GM06990 (cell line): ENCODE data around the gene BICC1.

Experiments used
- DNase-seq: peaks from one replicate; pipeline ENCODE4 v3.0.0-alpha.2; 2011; ENCODE audit not compliant: insufficient read length; ENCODE audit errors: extremely low read depth
- H3K27me3 ChIP-seq: replicated peaks from 2 replicates; pipeline ENCODE4 v1.6.0; 2011; ENCODE audit warnings: low read length; ENCODE audit not compliant: control insufficient read depth, insufficient read depth
- H3K36me3 ChIP-seq: 2 replicates; pipeline ENCODE4 v1.5.1; 2011; ENCODE audit warnings: low read length; ENCODE audit not compliant: control insufficient read depth, insufficient read depth
- H3K4me3 ChIP-seq: replicated peaks from 2 replicates; pipeline ENCODE4 v1.5.1; 2011; ENCODE audit warnings: low read depth, mild to moderate bottlenecking, control low read depth, low read length
- TF ChIP-seq, protein P1 (sequence below): IDR thresholded peaks from 2 replicates; pipeline ENCODE4 v1.5.1; 2011; ENCODE audit warnings: low read length, control low read depth, mild to moderate bottlenecking, inconsistent platforms; ENCODE audit not compliant: insufficient read depth, poor library complexity, severe bottlenecking

BICC1 gene

DNA sequence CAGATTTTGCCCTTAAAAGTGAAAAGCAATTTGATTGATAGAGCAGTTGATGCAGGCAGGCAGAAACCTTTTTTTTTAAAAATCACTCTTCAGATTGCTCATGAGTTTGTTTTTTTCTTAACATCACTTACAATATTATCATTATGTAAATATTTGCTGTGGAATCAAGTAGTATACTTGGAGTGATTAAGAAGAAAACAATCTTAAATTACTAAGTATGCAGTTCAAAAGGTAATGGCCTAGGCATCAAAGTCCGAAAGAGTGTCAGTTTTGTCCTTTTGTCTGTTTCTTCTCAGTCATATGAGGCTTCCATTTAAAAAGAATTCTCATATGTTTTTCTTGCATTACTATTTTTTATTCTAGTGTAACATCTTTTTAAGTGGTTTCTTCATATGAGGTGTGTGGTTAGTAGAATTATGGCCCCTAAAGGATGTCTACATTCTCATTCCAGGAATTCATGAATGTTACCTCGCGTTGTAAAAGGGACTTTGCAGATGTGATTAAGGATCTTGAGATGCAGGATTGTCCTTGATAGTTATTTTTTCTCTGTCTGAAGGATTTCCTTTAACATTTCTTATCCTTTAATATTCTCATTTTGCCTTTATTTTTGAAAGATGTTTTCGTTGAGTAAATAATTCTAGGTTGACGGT is 44.0 kb downstream of the BICC1 start:
- Histone ChIP-seq H3K4me3 (no peak overlapping the region), H3K36me3 (no peaks in the 10 kb centered on the region), H3K27me3 (no peaks in the 10 kb centered on the region)
- DNase-seq: no peak
- TF ChIP-seq, protein P1, sequence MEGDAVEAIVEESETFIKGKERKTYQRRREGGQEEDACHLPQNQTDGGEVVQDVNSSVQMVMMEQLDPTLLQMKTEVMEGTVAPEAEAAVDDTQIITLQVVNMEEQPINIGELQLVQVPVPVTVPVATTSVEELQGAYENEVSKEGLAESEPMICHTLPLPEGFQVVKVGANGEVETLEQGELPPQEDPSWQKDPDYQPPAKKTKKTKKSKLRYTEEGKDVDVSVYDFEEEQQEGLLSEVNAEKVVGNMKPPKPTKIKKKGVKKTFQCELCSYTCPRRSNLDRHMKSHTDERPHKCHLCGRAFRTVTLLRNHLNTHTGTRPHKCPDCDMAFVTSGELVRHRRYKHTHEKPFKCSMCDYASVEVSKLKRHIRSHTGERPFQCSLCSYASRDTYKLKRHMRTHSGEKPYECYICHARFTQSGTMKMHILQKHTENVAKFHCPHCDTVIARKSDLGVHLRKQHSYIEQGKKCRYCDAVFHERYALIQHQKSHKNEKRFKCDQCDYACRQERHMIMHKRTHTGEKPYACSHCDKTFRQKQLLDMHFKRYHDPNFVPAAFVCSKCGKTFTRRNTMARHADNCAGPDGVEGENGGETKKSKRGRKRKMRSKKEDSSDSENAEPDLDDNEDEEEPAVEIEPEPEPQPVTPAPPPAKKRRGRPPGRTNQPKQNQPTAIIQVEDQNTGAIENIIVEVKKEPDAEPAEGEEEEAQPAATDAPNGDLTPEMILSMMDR: no peak

DNA sequence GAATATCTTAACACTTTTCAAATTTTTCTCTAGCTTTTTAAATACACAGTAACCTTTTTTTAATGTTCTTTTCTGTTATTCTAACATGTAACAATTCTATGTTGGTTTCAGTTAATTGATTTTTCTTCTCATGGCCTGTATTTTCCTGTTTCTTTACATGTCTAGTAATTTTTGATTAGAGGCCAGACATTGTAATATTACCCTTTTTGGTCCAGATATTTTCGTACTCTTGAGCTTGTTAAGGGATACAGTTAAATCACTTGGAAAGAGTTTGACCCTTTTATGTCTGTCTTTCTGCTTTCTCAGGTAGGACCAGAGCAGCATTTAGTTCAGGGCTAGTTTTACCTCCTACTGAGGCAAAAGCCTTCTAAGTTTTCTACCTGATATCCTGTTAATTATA is 45.0 kb downstream of the BICC1 start:
- TF ChIP-seq, protein P1: no peak
- no peaks in the 10 kb centered on the region for H3K36me3 ChIP-seq
- no peak overlapping the region for H3K4me3 ChIP-seq
- no peaks in the 10 kb centered on the region for H3K27me3 ChIP-seq
- DNase-seq: no peak

DNA sequence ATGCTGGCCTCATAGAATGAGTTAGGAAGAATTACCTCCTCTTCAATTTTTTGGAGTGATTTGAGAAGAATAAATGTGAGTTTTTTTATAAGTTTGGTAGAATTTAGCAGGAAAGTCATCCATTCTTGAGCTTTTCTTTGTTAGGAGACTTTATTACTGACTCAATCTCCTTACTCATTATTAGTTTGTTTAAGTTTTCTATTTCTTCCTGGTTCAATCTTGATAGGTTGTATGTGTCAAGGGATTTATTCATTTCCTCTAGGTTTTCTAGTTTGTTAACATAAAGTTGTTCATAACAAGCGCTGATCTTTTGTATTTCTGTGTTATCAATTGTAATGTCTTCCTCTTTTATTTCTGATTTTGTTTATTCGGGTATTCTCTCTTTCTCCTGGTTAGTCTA is 47.4 kb downstream of the BICC1 start:
- H3K27me3 ChIP-seq: no peaks in the 10 kb centered on the region
- DNase-seq: no peak
- H3K36me3 ChIP-seq: no peaks in the 10 kb centered on the region
- no peak overlapping the region for H3K4me3 ChIP-seq
- TF ChIP-seq, protein P1: no peak

DNA sequence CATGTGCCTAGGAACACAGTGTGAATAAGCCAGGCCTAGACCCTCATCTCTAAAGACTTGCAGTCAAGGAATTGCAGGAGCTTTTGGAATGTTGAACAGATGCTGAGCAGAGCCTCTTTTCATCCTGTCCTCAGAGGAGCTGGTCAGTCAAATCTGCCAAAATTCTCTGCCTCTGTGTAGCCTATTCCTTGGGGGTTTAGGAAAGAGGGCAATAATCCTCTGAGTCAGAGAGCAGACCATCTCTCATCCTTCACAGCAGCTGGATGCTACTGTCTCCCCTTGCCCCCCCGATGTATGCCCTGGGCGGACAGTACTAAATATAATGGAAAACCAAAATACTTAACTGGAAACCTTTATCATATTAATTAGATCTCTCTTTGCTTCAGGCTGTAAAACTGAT is 52.6 kb downstream of the BICC1 start:
- H3K27me3 ChIP-seq: no peaks in the 10 kb centered on the region
- TF ChIP-seq, protein P1: no peak
- H3K36me3 ChIP-seq: no peaks in the 10 kb centered on the region
- DNase-seq: no peak
- H3K4me3 ChIP-seq: no peak overlapping the region

DNA sequence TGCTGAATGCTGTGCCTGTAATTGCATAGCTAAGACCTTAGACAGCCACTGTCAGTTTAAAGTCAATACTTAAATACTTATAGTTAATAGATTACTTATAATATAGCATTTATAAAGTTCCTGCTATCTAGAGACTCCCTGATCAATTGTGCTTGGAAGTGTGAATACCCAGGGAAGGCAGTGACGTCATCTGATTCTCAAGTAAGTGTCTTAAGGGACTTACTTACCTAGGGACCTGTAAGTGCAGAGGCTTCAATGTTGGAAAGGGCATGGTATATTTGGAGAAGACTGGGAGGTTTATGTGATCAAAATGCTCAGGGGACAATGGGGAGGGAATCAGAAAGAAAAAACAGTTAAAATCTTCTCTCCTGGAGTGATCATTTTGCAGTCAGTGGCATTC is 55.0 kb downstream of the BICC1 start:
- TF ChIP-seq, protein P1: no peak
- no peaks in the 10 kb centered on the region for H3K36me3 ChIP-seq
- H3K4me3 ChIP-seq: no peak overlapping the region
- no peaks in the 10 kb centered on the region for H3K27me3 ChIP-seq
- DNase-seq: no peak

DNA sequence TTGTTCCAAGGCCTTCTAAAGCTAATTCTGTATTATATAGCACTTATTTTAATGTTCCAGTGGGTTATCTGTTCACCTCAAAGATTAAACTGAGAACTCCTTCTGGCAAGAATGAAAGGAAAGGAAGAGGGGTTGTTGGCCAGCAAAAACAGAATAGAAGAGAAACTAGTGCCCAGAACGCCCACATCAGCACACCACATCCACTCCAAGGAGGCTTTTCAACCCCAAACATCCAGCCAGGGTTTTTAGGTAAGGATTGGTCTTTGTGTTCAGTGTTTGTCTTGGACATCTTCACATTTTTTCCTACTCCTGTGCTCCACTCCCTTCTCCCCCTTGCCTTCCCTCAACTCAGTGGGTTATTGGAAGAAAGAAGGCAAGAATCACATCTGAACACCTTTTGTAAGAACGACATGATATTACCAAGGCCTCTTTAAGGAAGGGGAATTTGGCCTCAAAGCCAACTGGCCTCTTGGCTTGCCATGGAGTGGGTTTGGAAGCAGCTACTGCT is 55.8 kb downstream of the BICC1 start:
- TF ChIP-seq, protein P1: no peak
- H3K4me3 ChIP-seq: no peak overlapping the region
- no peaks in the 10 kb centered on the region for H3K27me3 ChIP-seq

More for the DNA sequence above, 55.8 kb downstream of the BICC1 start:
- no peak for DNase-seq
- no peaks in the 10 kb centered on the region for H3K36me3 ChIP-seq
